ENCODE data around the gene MBLAC1.

GRCh38 chr7:100160067-100160466, 33.3 kb downstream of the MBLAC1 start:
- TF ChIP-seq CTCF (IDR thresholded peaks at IDR 0.05) (no peak), POLR2A (IDR thresholded peaks at IDR 0.05) (no peak)
